Measurements from ENCODE around the gene CDC37L1. TPM values are rescaled to one million over a fixed set of nuclear protein-coding genes. Genes with fewer than 3 reads are reported as not detected.

Gene CDC37L1
- total and polyA plus RNA-seq, 9 of the 15 experiments (the other 6 are each of a cell fraction or from before 2014, with no cell fraction given) = 1.5 to 7.9 (median 6.0) TPM

GRCh38 chr9:4718911-4719310, 39.5 kb downstream of the CDC37L1 start:
- H3K9me1 ChIP-seq (ENCODE audit: control insufficient read depth, insufficient read depth, low read length) = no peaks in the 10 kb centered on the region
- ATAC-seq (no peak), FAIRE-seq (no peak), DNase-seq (ENCODE audit: extremely low read depth in 1 of 4, low spot score in 3 of 4) (no peak)
- H3K79me2 ChIP-seq (ENCODE audit: control insufficient read depth, insufficient read depth, low read length) = peaks cover 2% of the 10 kb centered on the region; the same call in 1 of the 3 replicates
- H3K27me3 ChIP-seq (ENCODE audit: control insufficient read depth in 2 of 2, insufficient read depth in 2 of 2, low read length in 2 of 2) = no peaks in the 10 kb centered on the region
- H4K20me1 ChIP-seq (replicated peaks; ENCODE audit: control insufficient read depth, insufficient read depth, low read length) = no peaks in the 10 kb centered on the region
- H2AFZ ChIP-seq (ENCODE audit: low read depth, low read length) = no peak overlapping the region
- H3K9me3 ChIP-seq (replicated peaks; ENCODE audit: control insufficient read depth, insufficient read depth, low read depth, low read length) = no peaks in the 10 kb centered on the region; the same call in 1 of the 2 replicates
- H3K4me1 ChIP-seq (replicated peaks in 1 of 2; ENCODE audit: control insufficient read depth in 2 of 2, insufficient read depth in 2 of 2, low read length in 2 of 2) = no peaks in the 10 kb centered on the region
- ChIA-PET CTCF (ENCODE audit: low intra/inter-chr PET ratio) (no interaction called here), POLR2A (interaction anchor here (0.6 kb wide), 1 partner anchor 588 kb away, joined by 3 read pairs; no protein-coding TSS in a partner anchor)
- WGBS (ENCODE audit: insufficient coverage, low coverage, missing lambda C conversion rate) = 54% methylated on average over 6 of the region's 6 CpGs
- in situ Hi-C loops (cut with MboI) (no loop called here), intact Hi-C loops (cut with micrococcal nuclease) (no loop called here)
- no peak overlapping the region for H3K27ac ChIP-seq (ENCODE audit: extremely low read depth, low read depth, low read length)
- no peak overlapping the region for H3K4me2 ChIP-seq (ENCODE audit: insufficient read depth, low read length)
- no peak overlapping the region for H3K9ac ChIP-seq (ENCODE audit: insufficient read depth in 1 of 2, low read depth in 2 of 2, low read length in 2 of 2)
- H3K36me3 ChIP-seq (ENCODE audit: control insufficient read depth, insufficient read depth, low read length) = peaks cover 76% of the 10 kb centered on the region
- BruUV-seq (replicated peaks) = no TSS peak
- no peak overlapping the region for H3K4me3 ChIP-seq
- TF ChIP-seq RHOXF2B (CRISPR knock-in tag; conservative IDR thresholded peaks at IDR 0.05) (no peak), NR1H2 (CRISPR knock-in tag; IDR thresholded peaks at IDR 0.05) (no peak), FOXO4 (CRISPR knock-in tag; IDR thresholded peaks at IDR 0.05) (no peak), ZBTB8A (IDR thresholded peaks at IDR 0.05; ENCODE audit: partially characterized antibody) (no peak), ARID3A (IDR thresholded peaks at IDR 0.05; ENCODE audit: borderline replicate concordance, low read depth, low read length) (no peak), CREM (IDR thresholded peaks at IDR 0.05; ENCODE audit: low read depth) (no peak), ZFP1 (CRISPR knock-in tag; IDR thresholded peaks at IDR 0.05) (no peak), CHCHD3 (CRISPR knock-in tag; IDR thresholded peaks at IDR 0.05) (no peak), KDM4B (IDR thresholded peaks at IDR 0.05; ENCODE audit: borderline replicate concordance in 2 of 2, low read depth in 1 of 2) (no peak), IRF2 (CRISPR knock-in tag; IDR thresholded peaks at IDR 0.05) (no peak), CUX1 (CRISPR knock-in tag; IDR thresholded peaks at IDR 0.05) (no peak), SMARCB1 (IDR thresholded peaks at IDR 0.05; ENCODE audit: insufficient read length, low read depth) (no peak), ZNF324 (CRISPR knock-in tag; IDR thresholded peaks at IDR 0.05) (no peak), ZNF347 (CRISPR knock-in tag; IDR thresholded peaks at IDR 0.05; ENCODE audit: low read depth) (no peak), CEBPG (CRISPR knock-in tag; IDR thresholded peaks at IDR 0.05) (no peak), CEBPG (tag; conservative IDR thresholded peaks at IDR 0.05 in 1 of 2, IDR thresholded peaks at IDR 0.05 in 1 of 2) (no peak)
